Measurements from ENCODE around the gene ZNF438.

- TF ChIP-seq POLR2A (IDR thresholded peaks at IDR 0.05; ENCODE audit: extremely low read depth, insufficient read length) (no peak), CTCF (IDR thresholded peaks at IDR 0.05; ENCODE audit: low read depth, low read length) (no peak)
Measured at GRCh38 chr10:30835146-30835545, 196.5 kb downstream of the ZNF438 start.

Data from NB4 (cell line).